GM06990 (cell line): ENCODE results near the gene RAB6B.

Experiments used
- DNase-seq: peaks from one replicate; pipeline ENCODE4 v3.0.0-alpha.2; 2011; ENCODE audit not compliant: insufficient read length; ENCODE audit errors: extremely low read depth
- H3K27me3 ChIP-seq: replicated peaks from 2 replicates; pipeline ENCODE4 v1.6.0; 2011; ENCODE audit warnings: low read length; ENCODE audit not compliant: control insufficient read depth, insufficient read depth
- H3K36me3 ChIP-seq: 2 replicates; pipeline ENCODE4 v1.5.1; 2011; ENCODE audit warnings: low read length; ENCODE audit not compliant: control insufficient read depth, insufficient read depth
- H3K4me3 ChIP-seq: replicated peaks from 2 replicates; pipeline ENCODE4 v1.5.1; 2011; ENCODE audit warnings: low read depth, mild to moderate bottlenecking, control low read depth, low read length
- TF ChIP-seq, protein P1 (sequence below): IDR thresholded peaks from 2 replicates; pipeline ENCODE4 v1.5.1; 2011; ENCODE audit warnings: low read length, control low read depth, mild to moderate bottlenecking, inconsistent platforms; ENCODE audit not compliant: insufficient read depth, poor library complexity, severe bottlenecking

Gene RAB6B

DNA sequence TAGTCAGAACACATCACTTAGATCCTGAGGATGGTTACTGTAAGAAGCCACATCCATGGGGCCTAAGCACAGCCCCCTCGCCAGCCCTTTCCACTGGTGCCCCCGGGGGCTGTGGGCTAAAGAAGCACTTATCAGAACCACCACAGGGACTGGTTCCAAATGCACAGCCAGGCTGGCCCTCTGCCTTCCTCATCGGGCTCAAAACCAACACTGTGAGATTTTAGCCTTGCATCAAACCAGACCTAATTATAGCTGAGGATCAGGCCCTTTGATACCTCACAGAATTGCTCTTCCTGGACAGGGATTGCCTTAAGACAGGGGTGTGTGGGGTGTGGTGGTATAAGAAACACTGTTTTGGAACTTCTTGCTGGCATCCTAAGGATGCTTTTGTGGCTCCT, 66.4 kb downstream of the RAB6B start:
- DNase-seq = no peak

DNA sequence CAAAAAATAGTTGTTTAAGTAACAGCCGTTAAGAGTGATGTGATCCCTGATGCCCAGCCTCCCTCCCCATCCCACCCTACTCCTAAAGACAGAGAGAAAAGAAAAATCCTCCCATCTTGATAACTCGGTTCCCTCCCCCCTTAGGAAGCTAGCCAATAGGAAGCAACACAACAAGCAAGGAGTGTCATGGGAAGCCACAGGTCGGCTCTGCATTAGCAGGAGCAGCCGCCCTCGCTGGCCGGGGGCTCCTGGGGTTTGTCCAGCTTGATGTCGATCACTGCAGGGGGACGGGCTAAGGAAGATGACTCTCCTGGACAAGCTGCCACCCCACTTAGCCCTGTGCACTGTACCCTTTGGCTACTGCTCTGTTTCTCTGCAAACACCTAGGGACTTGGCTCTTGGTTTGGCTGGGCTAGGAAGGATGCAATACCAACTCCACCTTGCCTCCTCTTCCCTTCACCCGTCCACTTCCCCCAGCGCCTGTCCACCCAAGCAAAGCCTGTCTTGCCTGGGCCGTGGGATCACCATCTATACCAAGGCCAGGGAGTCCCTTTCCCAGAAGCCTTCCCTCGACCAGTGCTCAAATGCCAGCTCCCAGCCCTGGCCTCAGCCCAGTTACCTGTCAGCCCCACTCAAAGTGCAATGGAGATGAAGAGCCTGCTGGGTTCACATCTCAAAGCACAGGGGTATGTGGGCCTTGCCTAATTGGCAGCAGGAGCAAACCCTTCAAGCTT, 66.9 kb downstream of the RAB6B start:
- no peak for DNase-seq
- TF ChIP-seq, protein P1, sequence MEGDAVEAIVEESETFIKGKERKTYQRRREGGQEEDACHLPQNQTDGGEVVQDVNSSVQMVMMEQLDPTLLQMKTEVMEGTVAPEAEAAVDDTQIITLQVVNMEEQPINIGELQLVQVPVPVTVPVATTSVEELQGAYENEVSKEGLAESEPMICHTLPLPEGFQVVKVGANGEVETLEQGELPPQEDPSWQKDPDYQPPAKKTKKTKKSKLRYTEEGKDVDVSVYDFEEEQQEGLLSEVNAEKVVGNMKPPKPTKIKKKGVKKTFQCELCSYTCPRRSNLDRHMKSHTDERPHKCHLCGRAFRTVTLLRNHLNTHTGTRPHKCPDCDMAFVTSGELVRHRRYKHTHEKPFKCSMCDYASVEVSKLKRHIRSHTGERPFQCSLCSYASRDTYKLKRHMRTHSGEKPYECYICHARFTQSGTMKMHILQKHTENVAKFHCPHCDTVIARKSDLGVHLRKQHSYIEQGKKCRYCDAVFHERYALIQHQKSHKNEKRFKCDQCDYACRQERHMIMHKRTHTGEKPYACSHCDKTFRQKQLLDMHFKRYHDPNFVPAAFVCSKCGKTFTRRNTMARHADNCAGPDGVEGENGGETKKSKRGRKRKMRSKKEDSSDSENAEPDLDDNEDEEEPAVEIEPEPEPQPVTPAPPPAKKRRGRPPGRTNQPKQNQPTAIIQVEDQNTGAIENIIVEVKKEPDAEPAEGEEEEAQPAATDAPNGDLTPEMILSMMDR = no peak
- Histone ChIP-seq H3K27me3 (no peaks in the 10 kb centered on the region; the same call in 1 of the 2 replicates), H3K4me3 (no peak overlapping the region), H3K36me3 (peaks cover 7% of the 10 kb centered on the region)

More for the DNA sequence above, 66.4 kb downstream of the RAB6B start:
- no peak overlapping the region for H3K4me3 ChIP-seq
- H3K27me3 ChIP-seq = no peaks in the 10 kb centered on the region; the same call in 1 of the 2 replicates
- TF ChIP-seq, protein P1 = no peak
- peaks cover 4% of the 10 kb centered on the region for H3K36me3 ChIP-seq

DNA sequence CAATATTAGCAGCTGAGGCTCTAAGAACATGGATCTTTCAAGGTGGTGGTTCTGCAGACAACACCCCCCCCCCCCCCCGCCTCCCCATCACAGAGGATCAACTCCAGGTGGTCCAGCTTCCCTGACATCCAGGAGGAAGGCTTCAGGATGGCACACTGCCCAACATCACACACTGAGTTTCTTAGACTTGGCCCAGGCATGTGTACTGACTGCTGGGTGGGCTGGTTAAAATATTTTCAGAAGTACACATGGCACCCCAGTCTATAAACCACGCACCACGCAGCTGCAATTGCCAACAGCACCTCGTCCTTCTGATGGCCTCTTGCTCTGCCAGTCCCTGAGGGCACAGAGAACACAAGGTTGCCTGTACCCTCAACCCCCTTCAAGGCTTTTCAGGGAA, 68.0 kb downstream of the RAB6B start:
- Histone ChIP-seq H3K36me3 (peaks cover 12% of the 10 kb centered on the region), H3K27me3 (no peaks in the 10 kb centered on the region; the same call in 1 of the 2 replicates), H3K4me3 (no peak overlapping the region)
- TF ChIP-seq, protein P1 = no peak
- DNase-seq = no peak

DNA sequence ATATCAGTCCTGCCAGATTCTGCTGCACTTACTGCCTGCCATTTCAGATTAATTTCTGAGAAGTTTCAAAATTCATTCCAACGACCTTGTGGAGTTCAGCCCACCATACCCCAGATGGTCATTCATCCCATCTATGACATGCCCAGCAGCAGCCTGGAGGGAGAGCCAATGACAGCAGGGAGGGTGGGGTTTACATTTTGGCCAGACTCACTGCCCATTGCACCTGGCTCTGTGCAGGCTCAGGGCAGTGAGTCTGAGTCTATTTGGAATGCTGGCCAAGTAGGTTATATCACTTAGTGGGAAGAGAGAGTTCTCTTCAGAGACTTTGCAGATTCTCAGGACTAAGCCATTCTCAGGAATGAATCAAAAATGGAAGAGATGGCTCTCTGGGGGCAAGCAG, 68.5 kb downstream of the RAB6B start:
- TF ChIP-seq, protein P1 = no peak
- no peak overlapping the region for H3K4me3 ChIP-seq
- H3K36me3 ChIP-seq = peaks cover 13% of the 10 kb centered on the region
- no peak for DNase-seq
- no peaks in the 10 kb centered on the region; the same call in 1 of the 2 replicates for H3K27me3 ChIP-seq

DNA sequence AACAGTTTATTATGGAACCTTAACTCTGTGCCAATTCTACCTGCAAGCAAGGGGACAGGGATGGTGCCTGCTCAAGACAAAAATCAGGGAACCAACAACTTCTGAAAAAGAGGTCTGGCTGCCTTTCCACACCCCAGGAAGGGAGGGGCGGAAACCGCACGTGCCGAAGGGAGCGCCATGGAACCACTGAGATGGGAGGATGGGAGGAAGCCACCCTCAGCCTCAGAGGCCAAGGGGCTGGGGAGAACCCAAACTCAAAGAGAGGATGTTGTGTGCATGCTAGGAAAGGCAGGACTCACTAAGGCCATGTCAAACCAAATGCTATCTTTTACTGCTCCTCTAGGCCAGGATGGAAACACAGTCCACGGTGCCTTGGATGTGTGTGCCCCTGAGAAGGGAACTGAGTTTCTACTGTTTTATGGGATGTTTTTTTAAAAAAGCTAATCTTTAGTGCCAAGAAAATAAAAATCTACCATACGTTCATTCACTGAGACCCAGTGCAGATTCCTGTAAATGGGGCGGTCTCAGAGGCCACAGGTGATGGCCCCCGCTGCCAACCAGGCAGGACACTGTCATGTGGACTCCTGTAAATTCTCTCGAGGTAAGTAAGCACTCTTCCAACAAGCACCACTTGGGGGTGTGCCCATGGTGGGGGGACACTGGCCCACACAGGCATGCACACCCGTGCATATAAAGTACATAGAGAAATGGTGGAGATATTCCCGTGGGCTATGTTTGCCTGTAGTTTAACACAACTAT, 69.5 kb downstream of the RAB6B start:
- Histone ChIP-seq H3K4me3 (no peak overlapping the region), H3K27me3 (no peaks in the 10 kb centered on the region; the same call in 1 of the 2 replicates), H3K36me3 (peaks cover 21% of the 10 kb centered on the region)
- TF ChIP-seq, protein P1 = no peak
- DNase-seq = no peak
